B cell (primary cell): ENCODE results near the gene MXRA5. TPM values are rescaled to one million over a fixed set of nuclear protein-coding genes. Genes with fewer than 3 reads are reported as not detected.

Experiments used
- ATAC-seq: fragments of 200-7000 bp; cut with Tn5 transposase; one replicate; pipeline ENCODE4 v1.10.0; 2021; ENCODE audit warnings: low read depth, mild to moderate bottlenecking, moderate number of reproducible peaks, moderate library complexity
- CTCF ChIA-PET: fragments of 350-600 bp; sonication (Branson Sonifier 250); formaldehyde crosslinking; loops from one replicate; lab custom pipeline; 2021; ENCODE audit warnings: antibody characterized with exemption, inconsistent platforms; lab: Charles Lee
- POLR2A ChIA-PET: fragments of 350-600 bp; sonication (Branson Sonifier 250); formaldehyde crosslinking; loops from one replicate; lab custom pipeline; 2021; ENCODE audit warnings: antibody characterized with exemption; lab: Charles Lee
- DNase-seq: peaks from one replicate; pipeline ENCODE4 v3.0.0; 2013
- H2AFZ ChIP-seq: 2 replicates; pipeline ENCODE4 v1.6.1; 2012; ENCODE audit warnings: mild to moderate bottlenecking, low read depth, low read length; ENCODE audit not compliant: insufficient read depth, poor library complexity, severe bottlenecking
- H3K27ac ChIP-seq, 2 donors: 1 replicate in 1 of 2; 2 replicates in 1 of 2; pipeline ENCODE4 v1.5.1; 2012 to 2013; ENCODE audit warnings: low read length in 2 of 2, mild to moderate bottlenecking in 2 of 2, moderate library complexity in 1 of 2
- H3K27me3 ChIP-seq, 4 experiments: fragments of 200-600 bp in 1 of 4; sonication (generic) in 1 of 4; replicated peaks in 1 of 4; 1 replicate in 2 of 4; 2 replicates in 2 of 4; pipeline versions ENCODE4 v1.6.1 to v1.7.0; 2013 to 2016; ENCODE audit warnings: low read length in 3 of 4, mild to moderate bottlenecking in 2 of 4, mixed read lengths in 1 of 4, moderate library complexity in 1 of 4; ENCODE audit not compliant: insufficient read depth in 4 of 4, control insufficient read depth in 3 of 4; ENCODE audit errors: control extremely low read depth in 1 of 4
- H3K36me3 ChIP-seq, 2 experiments: replicated peaks in 1 of 2; 1 replicate in 1 of 2; 2 replicates in 1 of 2; pipeline versions ENCODE4 v1.6.1 to v1.7.1; 2013; ENCODE audit warnings: low read length in 1 of 2; ENCODE audit not compliant: insufficient read depth in 2 of 2, control insufficient read depth in 1 of 2; ENCODE audit errors: control extremely low read depth in 1 of 2, extremely low read depth in 1 of 2
- H3K4me1 ChIP-seq, 2 donors: fragments of 200-600 bp in 1 of 2; sonication (generic) in 1 of 2; 1 replicate in 1 of 2; 2 replicates in 1 of 2; pipeline versions ENCODE4 v1.5.1 to v1.6.1; 2013 to 2017; ENCODE audit warnings: low read length in 2 of 2; ENCODE audit not compliant: control insufficient read depth in 2 of 2, insufficient read depth in 2 of 2
- H3K4me2 ChIP-seq: replicated peaks from 2 replicates; pipeline ENCODE3; 2012; ENCODE audit warnings: mild to moderate bottlenecking, low read depth, low read length; ENCODE audit not compliant: poor library complexity, severe bottlenecking
- H3K4me3 ChIP-seq, 5 experiments: fragments of 200-600 bp in 1 of 5; sonication (generic) in 1 of 5; 1 replicate in 3 of 5; 2 replicates in 2 of 5; pipeline versions ENCODE4 v1.5.1 to v1.7.0; 2011 to 2016; ENCODE audit warnings: low read length in 4 of 5, mild to moderate bottlenecking in 4 of 5, low read depth in 2 of 5, control low read depth in 1 of 5, moderate library complexity in 1 of 5; ENCODE audit not compliant: insufficient read depth in 1 of 5; ENCODE audit errors: control extremely low read depth in 1 of 5, extremely low read depth in 1 of 5
- H3K79me2 ChIP-seq: fragments of 200-600 bp; sonication (generic); one replicate; pipeline ENCODE4 v1.6.0; 2016; ENCODE audit warnings: low read length; ENCODE audit not compliant: control insufficient read depth, insufficient read depth
- H3K9ac ChIP-seq: fragments of 200-600 bp; sonication (generic); 2 replicates; pipeline ENCODE4 v1.6.1; 2017; ENCODE audit warnings: mild to moderate bottlenecking, low read length, moderate library complexity
- H3K9me3 ChIP-seq, 3 donors: one replicate each; pipeline versions ENCODE4 v1.6.1 to v1.7.1; 2013; ENCODE audit warnings: low read length in 2 of 3; ENCODE audit not compliant: control insufficient read depth in 2 of 3, insufficient read depth in 1 of 3; ENCODE audit errors: control extremely low read depth in 1 of 3
- H4K20me1 ChIP-seq: 2 replicates; pipeline ENCODE4 v1.6.0; 2012; ENCODE audit warnings: mild to moderate bottlenecking, low read length; ENCODE audit not compliant: insufficient read depth, control insufficient read depth, poor library complexity, severe bottlenecking
- H3K27ac Mint-ChIP-seq: one replicate; pipeline ENCODE4 v1.8.0; 2021; ENCODE audit warnings: mixed read lengths
- H3K27me3 Mint-ChIP-seq: one replicate; pipeline ENCODE4 v1.8.0; 2021; ENCODE audit warnings: mixed read lengths
- H3K4me1 Mint-ChIP-seq: one replicate; pipeline ENCODE4 v1.8.0; 2021; ENCODE audit warnings: mixed read lengths
- H3K4me3 Mint-ChIP-seq: one replicate; pipeline ENCODE4 v1.8.0; 2021; ENCODE audit warnings: mixed read lengths
- H3K9me3 Mint-ChIP-seq: one replicate; pipeline ENCODE4 v1.8.0; 2022; ENCODE audit warnings: mixed read lengths; ENCODE audit not compliant: insufficient read depth
- CTCF ChIP-seq: fragments of 200-600 bp; IDR thresholded peaks from one replicate; pipeline ENCODE4 v1.8.0; 2022; ENCODE audit warnings: antibody characterized with exemption, mild to moderate bottlenecking
- EZH2 ChIP-seq: IDR thresholded peaks from 2 replicates; pipeline ENCODE4 v1.6.1; 2012; ENCODE audit warnings: borderline replicate concordance, low read depth, mild to moderate bottlenecking, moderate library complexity, low read length; ENCODE audit not compliant: insufficient read depth, poor library complexity, severe bottlenecking
- WGBS: methylation state at CpG from one replicate; pipeline ENCODE4 v1.1.5; 2013; ENCODE audit warnings: missing lambda C conversion rate; ENCODE audit not compliant: insufficient coverage; 5-methylcytosine and 5-hydroxymethylcytosine counted together
- intact Hi-C: fragments of 100-400 bp; cut with micrococcal nuclease; formaldehyde crosslinking; loops from one replicate; pipeline ENCODE4 v1.10.0; 2022
- polyA plus RNA-seq: library from polyadenylated mRNA; depleted of rRNA; stranded (reverse); fragments of >200 nt; gene quantifications from 2 replicates; pipeline ENCODE4 v1.2.3, GENCODE V29; 2012
- total RNA-seq, 2 donors: library from RNA; stranded (reverse); fragments of 120-200 nt in 1 of 2; gene quantifications; 1 replicate in 1 of 2; 2 replicates in 1 of 2; pipeline versions ENCODE4 v1.2.3 to v1.2.4, GENCODE V29; 2013 to 2022

Gene MXRA5
- total and polyA plus RNA-seq, 2 donors (not counting 1 experiment from before 2014, with no cell fraction given), result not detected

DNA sequence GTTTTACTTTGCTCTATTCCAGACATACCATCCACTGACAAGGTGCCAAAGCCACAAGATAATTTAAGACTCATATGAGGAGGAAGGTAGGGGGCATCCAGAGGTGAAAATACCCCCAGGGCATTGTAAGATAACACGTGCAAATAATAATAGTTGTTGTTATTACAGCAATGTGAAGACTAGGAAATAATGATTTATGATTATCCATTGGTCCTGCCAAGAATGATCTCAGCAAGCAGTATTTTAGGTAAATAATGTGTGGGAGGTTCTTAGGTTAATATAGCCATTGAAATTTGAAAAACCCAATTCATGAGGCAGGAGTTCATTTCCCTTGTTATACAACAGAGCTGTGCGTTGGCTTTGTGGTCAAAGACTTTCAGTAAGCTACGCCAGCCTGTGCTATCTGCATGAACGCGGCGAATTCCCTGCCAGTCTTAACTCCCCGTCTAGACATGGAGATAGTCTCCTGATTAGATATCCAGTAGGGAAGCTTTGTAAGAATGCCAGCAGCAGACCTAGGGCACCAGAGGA lies 47.2 kb upstream of the MXRA5 start:
- ATAC-seq, result no peak
- no peak overlapping the region for H3K27ac Mint-ChIP-seq

DNA sequence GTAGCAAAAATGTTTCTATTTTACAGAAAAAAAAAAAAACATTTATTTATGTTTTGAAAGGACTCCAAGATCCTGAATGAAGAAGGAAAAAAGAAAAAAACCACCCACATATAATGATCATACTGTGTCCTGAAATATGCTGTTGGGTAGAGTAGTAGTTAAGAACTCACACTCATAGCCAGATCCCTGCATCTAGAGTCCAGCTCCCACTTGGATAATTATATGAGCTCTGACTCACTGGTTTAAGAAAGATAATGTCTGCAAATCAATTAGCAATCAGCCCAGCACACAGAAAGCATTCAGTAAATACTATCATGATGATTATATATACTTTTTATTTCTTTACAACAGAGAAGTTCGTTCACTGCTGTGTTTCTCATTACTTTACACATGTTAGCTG lies 46.7 kb upstream of the MXRA5 start:
- H3K4me3 Mint-ChIP-seq, result no peak overlapping the region
- DNase-seq, result no peak

More for the DNA sequence above, 47.2 kb upstream of the MXRA5 start:
- Histone ChIP-seq H3K36me3 (no peaks in the 10 kb centered on the region), H4K20me1 (no peaks in the 10 kb centered on the region), H3K27ac (no peak overlapping the region), H3K27me3 (no peaks in the 10 kb centered on the region), H3K4me3 (no peak overlapping the region), H3K9me3 (no peaks in the 10 kb centered on the region), H2AFZ (no peak overlapping the region), H3K9ac (no peak overlapping the region), H3K4me2 (no peak overlapping the region), H3K4me1 (no peaks in the 10 kb centered on the region), H3K79me2 (no peaks in the 10 kb centered on the region)
- Mint-ChIP-seq H3K27me3 (no peaks in the 10 kb centered on the region), H3K4me3 (no peak overlapping the region), H3K4me1 (no peaks in the 10 kb centered on the region), H3K9me3 (no peaks in the 10 kb centered on the region)
- TF ChIP-seq CTCF (no peak), EZH2 (no peak)
- CTCF ChIA-PET, result no interaction called here
- no peak for DNase-seq
- WGBS, result 100% methylated on average over 5 of the region's 7 CpGs
- POLR2A ChIA-PET, result no interaction called here
- intact Hi-C loops, result no loop called here

More for the DNA sequence above, 46.7 kb upstream of the MXRA5 start:
- intact Hi-C loops, result no loop called here
- H3K9me3 ChIP-seq, result no peaks in the 10 kb centered on the region
- no peaks in the 10 kb centered on the region for H3K79me2 ChIP-seq
- H3K27me3 ChIP-seq, result no peaks in the 10 kb centered on the region
- H4K20me1 ChIP-seq, result no peaks in the 10 kb centered on the region
- CTCF ChIA-PET, result no interaction called here
- Mint-ChIP-seq H3K9me3 (no peaks in the 10 kb centered on the region), H3K4me1 (no peaks in the 10 kb centered on the region), H3K27me3 (no peaks in the 10 kb centered on the region), H3K27ac (no peak overlapping the region)
- H3K36me3 ChIP-seq, result no peaks in the 10 kb centered on the region
- POLR2A ChIA-PET, result no interaction called here
- no CpG with 5 or more reads among the region's 1 CpG for WGBS
- no peak overlapping the region for H2AFZ ChIP-seq
- no peaks in the 10 kb centered on the region for H3K4me1 ChIP-seq
- H3K9ac ChIP-seq, result no peak overlapping the region
- no peak overlapping the region for H3K4me2 ChIP-seq
- TF ChIP-seq EZH2, result no peak
- no peak for TF ChIP-seq CTCF
- H3K4me3 ChIP-seq, result no peak overlapping the region
- ATAC-seq, result no peak
- no peak overlapping the region for H3K27ac ChIP-seq
